ENCODE measurements around the gene XRRA1.
"Not testable (repeated sequence)": the region's sequence is repeated elsewhere in the genome, so short reads cannot be mapped to it uniquely, and the experiment has no call there.

Gene XRRA1

DNA sequence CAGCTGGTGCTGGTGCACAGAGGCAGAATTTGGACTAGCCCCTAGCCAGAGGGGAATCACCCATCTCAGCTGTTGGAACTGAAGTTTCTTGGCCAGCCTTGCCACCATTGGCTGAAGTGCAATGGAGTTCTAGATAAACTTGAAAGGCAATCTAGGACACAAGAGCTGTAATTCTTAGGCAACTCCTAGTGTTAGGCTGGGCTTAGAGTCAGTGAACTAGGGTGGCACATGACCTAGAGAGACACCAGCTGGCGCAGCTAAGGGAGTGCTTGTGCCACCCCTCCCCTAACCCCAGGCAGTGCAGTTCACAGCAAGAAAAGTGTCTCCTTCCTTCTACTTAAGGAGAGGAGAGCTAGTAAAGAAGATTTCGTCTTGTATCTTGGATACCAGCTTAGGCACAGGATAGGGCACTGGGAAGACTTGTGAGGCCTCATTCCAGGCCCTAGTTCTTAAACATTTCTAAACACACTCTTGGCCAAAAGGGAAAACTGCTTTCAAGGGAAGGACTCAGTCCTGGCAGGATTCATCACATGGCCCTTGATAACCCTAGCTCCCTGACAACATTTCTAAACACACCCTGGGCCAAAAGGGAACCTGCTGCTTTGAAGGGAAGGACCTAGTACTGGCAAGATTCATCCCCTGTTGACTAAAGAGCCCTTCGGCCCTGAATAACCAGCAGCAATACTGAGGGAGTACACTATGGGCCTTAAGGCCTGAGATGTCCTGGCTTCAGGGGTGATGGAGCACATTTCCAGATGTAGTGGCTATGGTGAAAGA, 53.4 kb downstream of the XRRA1 start:
- ATAC-seq, result no peak

GRCh38 chr11:74893015-74893414, 55.9 kb downstream of the XRRA1 start:
- not testable (repeated sequence) for ATAC-seq

More for the DNA sequence above, 53.4 kb downstream of the XRRA1 start:
- TF ChIP-seq PPARA (CRISPR knock-in tag; IDR thresholded peaks at IDR 0.05; ENCODE audit: borderline replicate concordance) (no peak), BACH2 (CRISPR knock-in tag; IDR thresholded peaks at IDR 0.05; ENCODE audit: borderline replicate concordance) (no peak), SNAI2 (CRISPR knock-in tag; IDR thresholded peaks at IDR 0.05) (no peak), TOX (CRISPR knock-in tag; IDR thresholded peaks at IDR 0.05; ENCODE audit: borderline replicate concordance) (no peak), GLIS3 (CRISPR knock-in tag; IDR thresholded peaks at IDR 0.05) (no peak), TSHZ2 (CRISPR knock-in tag; IDR thresholded peaks at IDR 0.05) (no peak), ZFP30 (CRISPR knock-in tag; IDR thresholded peaks at IDR 0.05) (no peak), ISL1 (CRISPR knock-in tag; IDR thresholded peaks at IDR 0.05) (no peak), ZNF8 (CRISPR knock-in tag; IDR thresholded peaks at IDR 0.05) (no peak), CSDC2 (CRISPR knock-in tag; IDR thresholded peaks at IDR 0.05) (no peak)
- TF ChIP-seq, protein P1, sequence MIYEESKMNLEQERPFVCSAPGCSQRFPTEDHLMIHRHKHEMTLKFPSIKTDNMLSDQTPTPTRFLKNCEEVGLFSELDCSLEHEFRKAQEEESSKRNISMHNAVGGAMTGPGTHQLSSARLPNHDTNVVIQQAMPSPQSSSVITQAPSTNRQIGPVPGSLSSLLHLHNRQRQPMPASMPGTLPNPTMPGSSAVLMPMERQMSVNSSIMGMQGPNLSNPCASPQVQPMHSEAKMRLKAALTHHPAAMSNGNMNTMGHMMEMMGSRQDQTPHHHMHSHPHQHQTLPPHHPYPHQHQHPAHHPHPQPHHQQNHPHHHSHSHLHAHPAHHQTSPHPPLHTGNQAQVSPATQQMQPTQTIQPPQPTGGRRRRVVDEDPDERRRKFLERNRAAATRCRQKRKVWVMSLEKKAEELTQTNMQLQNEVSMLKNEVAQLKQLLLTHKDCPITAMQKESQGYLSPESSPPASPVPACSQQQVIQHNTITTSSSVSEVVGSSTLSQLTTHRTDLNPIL (CRISPR knock-in tag; IDR thresholded peaks at IDR 0.05; ENCODE audit: low read depth), result no peak
- TF ChIP-seq, protein P2, sequence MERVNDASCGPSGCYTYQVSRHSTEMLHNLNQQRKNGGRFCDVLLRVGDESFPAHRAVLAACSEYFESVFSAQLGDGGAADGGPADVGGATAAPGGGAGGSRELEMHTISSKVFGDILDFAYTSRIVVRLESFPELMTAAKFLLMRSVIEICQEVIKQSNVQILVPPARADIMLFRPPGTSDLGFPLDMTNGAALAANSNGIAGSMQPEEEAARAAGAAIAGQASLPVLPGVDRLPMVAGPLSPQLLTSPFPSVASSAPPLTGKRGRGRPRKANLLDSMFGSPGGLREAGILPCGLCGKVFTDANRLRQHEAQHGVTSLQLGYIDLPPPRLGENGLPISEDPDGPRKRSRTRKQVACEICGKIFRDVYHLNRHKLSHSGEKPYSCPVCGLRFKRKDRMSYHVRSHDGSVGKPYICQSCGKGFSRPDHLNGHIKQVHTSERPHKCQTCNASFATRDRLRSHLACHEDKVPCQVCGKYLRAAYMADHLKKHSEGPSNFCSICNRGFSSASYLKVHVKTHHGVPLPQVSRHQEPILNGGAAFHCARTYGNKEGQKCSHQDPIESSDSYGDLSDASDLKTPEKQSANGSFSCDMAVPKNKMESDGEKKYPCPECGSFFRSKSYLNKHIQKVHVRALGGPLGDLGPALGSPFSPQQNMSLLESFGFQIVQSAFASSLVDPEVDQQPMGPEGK (CRISPR knock-in tag; IDR thresholded peaks at IDR 0.05; ENCODE audit: borderline replicate concordance), result no peak

DNA sequence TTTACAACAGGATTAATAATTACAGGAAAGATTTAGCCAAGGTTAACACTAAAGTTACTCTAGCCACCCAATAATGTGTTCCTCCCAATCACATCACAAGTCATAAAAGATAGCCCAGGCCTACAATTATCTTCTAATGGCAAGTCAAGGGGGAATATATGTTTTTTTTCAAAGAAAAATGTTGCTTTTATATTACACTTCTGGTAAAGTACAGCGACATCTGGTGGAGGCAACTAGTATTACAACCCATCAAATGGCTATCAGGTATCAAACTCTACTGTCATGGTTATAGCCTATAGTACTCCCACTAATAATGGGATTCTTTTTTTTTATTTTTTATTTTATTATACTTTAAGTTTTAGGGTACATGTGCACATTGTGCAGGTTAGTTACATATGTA, 71.8 kb downstream of the XRRA1 start:
- no peak for ATAC-seq
- TF ChIP-seq CSDC2 (CRISPR knock-in tag; IDR thresholded peaks at IDR 0.05) (no peak), TCF4 (CRISPR knock-in tag; IDR thresholded peaks at IDR 0.05; ENCODE audit: borderline replicate concordance) (no peak), ZC3H10 (CRISPR knock-in tag; IDR thresholded peaks at IDR 0.05) (no peak)

DNA sequence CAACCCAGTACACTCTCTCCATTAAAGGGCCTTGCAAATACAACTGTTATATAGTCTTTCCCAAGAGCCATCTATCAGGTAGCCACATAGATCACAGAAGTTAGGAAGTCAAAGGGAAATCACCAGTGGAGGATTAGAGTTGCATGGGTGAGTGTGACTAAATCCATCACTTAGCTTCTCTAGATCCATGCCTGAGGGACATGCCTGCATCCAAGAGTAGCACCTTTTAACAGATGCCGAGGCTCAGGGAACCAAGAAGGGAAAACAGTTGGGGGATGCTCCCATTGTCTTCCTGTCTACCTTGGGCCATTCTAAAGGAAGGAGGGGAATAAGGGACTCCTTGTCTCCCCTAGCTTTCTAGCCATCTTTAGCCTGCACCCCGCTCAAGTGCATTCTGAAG, 77.9 kb downstream of the XRRA1 start:
- ATAC-seq, result no peak
- TF ChIP-seq ARNTL (CRISPR knock-in tag; IDR thresholded peaks at IDR 0.05; ENCODE audit: borderline replicate concordance, low read depth) (no peak), ZNF565 (CRISPR knock-in tag; conservative IDR thresholded peaks at IDR 0.05; ENCODE audit: low read depth) (no peak), TOX (CRISPR knock-in tag; IDR thresholded peaks at IDR 0.05; ENCODE audit: borderline replicate concordance) (no peak), ZC3H10 (CRISPR knock-in tag; IDR thresholded peaks at IDR 0.05) (no peak), SNAI2 (CRISPR knock-in tag; IDR thresholded peaks at IDR 0.05) (no peak), PPARA (CRISPR knock-in tag; IDR thresholded peaks at IDR 0.05; ENCODE audit: borderline replicate concordance) (no peak), ISL1 (CRISPR knock-in tag; IDR thresholded peaks at IDR 0.05) (no peak), ZFP30 (CRISPR knock-in tag; IDR thresholded peaks at IDR 0.05) (no peak), CSDC2 (CRISPR knock-in tag; IDR thresholded peaks at IDR 0.05) (no peak), TCF4 (CRISPR knock-in tag; IDR thresholded peaks at IDR 0.05; ENCODE audit: borderline replicate concordance) (no peak), ESRRG (CRISPR knock-in tag; IDR thresholded peaks at IDR 0.05) (no peak), BACH2 (CRISPR knock-in tag; IDR thresholded peaks at IDR 0.05; ENCODE audit: borderline replicate concordance) (no peak), RARB (CRISPR knock-in tag; IDR thresholded peaks at IDR 0.05) (no peak), ZNF70 (CRISPR knock-in tag; IDR thresholded peaks at IDR 0.05) (no peak)
- TF ChIP-seq, protein P3, sequence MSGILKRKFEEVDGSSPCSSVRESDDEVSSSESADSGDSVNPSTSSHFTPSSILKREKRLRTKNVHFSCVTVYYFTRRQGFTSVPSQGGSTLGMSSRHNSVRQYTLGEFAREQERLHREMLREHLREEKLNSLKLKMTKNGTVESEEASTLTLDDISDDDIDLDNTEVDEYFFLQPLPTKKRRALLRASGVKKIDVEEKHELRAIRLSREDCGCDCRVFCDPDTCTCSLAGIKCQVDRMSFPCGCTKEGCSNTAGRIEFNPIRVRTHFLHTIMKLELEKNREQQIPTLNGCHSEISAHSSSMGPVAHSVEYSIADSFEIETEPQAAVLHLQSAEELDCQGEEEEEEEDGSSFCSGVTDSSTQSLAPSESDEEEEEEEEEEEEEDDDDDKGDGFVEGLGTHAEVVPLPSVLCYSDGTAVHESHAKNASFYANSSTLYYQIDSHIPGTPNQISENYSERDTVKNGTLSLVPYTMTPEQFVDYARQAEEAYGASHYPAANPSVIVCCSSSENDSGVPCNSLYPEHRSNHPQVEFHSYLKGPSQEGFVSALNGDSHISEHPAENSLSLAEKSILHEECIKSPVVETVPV (CRISPR knock-in tag; IDR thresholded peaks at IDR 0.05), result no peak
- TF ChIP-seq, protein P2 (CRISPR knock-in tag; IDR thresholded peaks at IDR 0.05; ENCODE audit: borderline replicate concordance), result no peak
- TF ChIP-seq, protein P1 (CRISPR knock-in tag; IDR thresholded peaks at IDR 0.05; ENCODE audit: low read depth), result no peak
- TF ChIP-seq, protein P4, sequence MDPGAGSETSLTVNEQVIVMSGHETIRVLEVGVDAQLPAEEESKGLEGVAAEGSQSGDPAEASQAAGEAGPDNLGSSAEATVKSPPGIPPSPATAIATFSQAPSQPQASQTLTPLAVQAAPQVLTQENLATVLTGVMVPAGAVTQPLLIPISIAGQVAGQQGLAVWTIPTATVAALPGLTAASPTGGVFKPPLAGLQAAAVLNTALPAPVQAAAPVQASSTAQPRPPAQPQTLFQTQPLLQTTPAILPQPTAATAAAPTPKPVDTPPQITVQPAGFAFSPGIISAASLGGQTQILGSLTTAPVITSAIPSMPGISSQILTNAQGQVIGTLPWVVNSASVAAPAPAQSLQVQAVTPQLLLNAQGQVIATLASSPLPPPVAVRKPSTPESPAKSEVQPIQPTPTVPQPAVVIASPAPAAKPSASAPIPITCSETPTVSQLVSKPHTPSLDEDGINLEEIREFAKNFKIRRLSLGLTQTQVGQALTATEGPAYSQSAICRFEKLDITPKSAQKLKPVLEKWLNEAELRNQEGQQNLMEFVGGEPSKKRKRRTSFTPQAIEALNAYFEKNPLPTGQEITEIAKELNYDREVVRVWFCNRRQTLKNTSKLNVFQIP (CRISPR knock-in tag; IDR thresholded peaks at IDR 0.05; ENCODE audit: borderline replicate concordance, low read depth), result no peak

All from SK-N-SH treated with all-trans-retinoic acid at 6 μM for 48 hours (cell line).